Caco-2 (cell line): ENCODE data around the gene KIAA0753. TPM values are rescaled to one million over a fixed set of nuclear protein-coding genes. Genes with fewer than 3 reads are reported as not detected.
"Not testable (repeated sequence)": the region's sequence is repeated elsewhere in the genome, so short reads cannot be mapped to it uniquely, and the experiment has no call there.

Experiments
- BruUV-seq: library from RNA; stranded (reverse); fragments of 400-500 nt; replicated peaks from 2 replicates; lab custom pipeline; 2021; lab: Mats Ljungman, UMichigan
- CTCF ChIA-PET: fragments of 300-600 bp; sonication (Branson Sonifier 250); formaldehyde crosslinking; loops from one replicate; lab custom pipeline; 2022; ENCODE audit warnings: antibody characterized with exemption; lab: Charles Lee
- POLR2A ChIA-PET: fragments of 300-600 bp; sonication (Branson Sonifier 250); formaldehyde crosslinking; loops from one replicate; lab custom pipeline; 2022; ENCODE audit warnings: antibody characterized with exemption; lab: Charles Lee
- DNase-seq, 2 experiments: peaks; one replicate each; pipeline versions ENCODE4 v3.0.0 to v3.0.0-alpha.2; 2020 to 2022
- H3K27me3 ChIP-seq: replicated peaks from 2 replicates; pipeline ENCODE4 v1.6.0; 2011; ENCODE audit warnings: low read length; ENCODE audit not compliant: control insufficient read depth, insufficient read depth
- H3K36me3 ChIP-seq: 2 replicates; pipeline ENCODE4 v1.5.1; 2011; ENCODE audit warnings: low read length; ENCODE audit not compliant: control insufficient read depth, insufficient read depth
- H3K4me1 ChIP-seq: fragments of 250-450 bp; sonication (Bioruptor Pico); 2 replicates; pipeline ENCODE4 v1.5.1; 2020; ENCODE audit warnings: mild to moderate bottlenecking
- H3K4me3 ChIP-seq: 2 replicates; pipeline ENCODE4 v1.5.1; 2011; ENCODE audit warnings: low read depth, mild to moderate bottlenecking, control low read depth, low read length
- H3K9me3 ChIP-seq: fragments of 250-450 bp; sonication (Bioruptor Pico); 2 replicates; pipeline ENCODE4 v1.5.1; 2020; ENCODE audit warnings: mild to moderate bottlenecking, moderate library complexity
- H3K27ac Mint-ChIP-seq: one replicate; pipeline ENCODE4 v1.8.0; 2022; ENCODE audit warnings: mixed read lengths; ENCODE audit not compliant: unreplicated experiment
- H3K27me3 Mint-ChIP-seq: one replicate; pipeline ENCODE4 v1.8.0; 2022; ENCODE audit warnings: mixed read lengths; ENCODE audit not compliant: insufficient read depth, unreplicated experiment
- H3K36me3 Mint-ChIP-seq: one replicate; pipeline ENCODE4 v1.8.0; 2022; ENCODE audit warnings: mild to moderate bottlenecking, mixed read lengths; ENCODE audit not compliant: insufficient read depth, unreplicated experiment
- H3K4me1 Mint-ChIP-seq: one replicate; pipeline ENCODE4 v1.8.0; 2022; ENCODE audit warnings: low read depth, mixed read lengths; ENCODE audit not compliant: unreplicated experiment
- H3K4me3 Mint-ChIP-seq: one replicate; pipeline ENCODE4 v1.8.0; 2022; ENCODE audit warnings: mild to moderate bottlenecking, moderate library complexity, mixed read lengths; ENCODE audit not compliant: unreplicated experiment
- H3K9me3 Mint-ChIP-seq: one replicate; pipeline ENCODE4 v1.8.0; 2022; ENCODE audit warnings: mixed read lengths; ENCODE audit not compliant: unreplicated experiment
- intact Hi-C: fragments of 100-400 bp; cut with micrococcal nuclease; formaldehyde crosslinking; loops from one replicate; pipeline ENCODE4 v1.10.0; 2022; ENCODE audit not compliant: unreplicated experiment
- total RNA-seq: library from RNA; stranded (reverse); gene quantifications from 2 replicates; pipeline ENCODE4 v1.2.3, GENCODE V29; 2022
- TF ChIP-seq, protein P1 (sequence below), 2 experiments: fragments of 200-600 bp in 1 of 2; IDR thresholded peaks; 1 replicate in 1 of 2; 2 replicates in 1 of 2; pipeline versions ENCODE4 v1.5.1 to v1.8.0; 2011 to 2022; ENCODE audit warnings: antibody characterized with exemption in 1 of 2, control low read depth in 1 of 2, inconsistent platforms in 1 of 2, low read depth in 1 of 2, low read length in 1 of 2, mild to moderate bottlenecking in 1 of 2, moderate library complexity in 1 of 2; ENCODE audit not compliant: insufficient read depth in 1 of 2, severe bottlenecking in 1 of 2, unreplicated experiment in 1 of 2

The KIAA0753 gene
- total RNA-seq, 1 experiment from 2014 or later: 7.7 TPM

DNA sequence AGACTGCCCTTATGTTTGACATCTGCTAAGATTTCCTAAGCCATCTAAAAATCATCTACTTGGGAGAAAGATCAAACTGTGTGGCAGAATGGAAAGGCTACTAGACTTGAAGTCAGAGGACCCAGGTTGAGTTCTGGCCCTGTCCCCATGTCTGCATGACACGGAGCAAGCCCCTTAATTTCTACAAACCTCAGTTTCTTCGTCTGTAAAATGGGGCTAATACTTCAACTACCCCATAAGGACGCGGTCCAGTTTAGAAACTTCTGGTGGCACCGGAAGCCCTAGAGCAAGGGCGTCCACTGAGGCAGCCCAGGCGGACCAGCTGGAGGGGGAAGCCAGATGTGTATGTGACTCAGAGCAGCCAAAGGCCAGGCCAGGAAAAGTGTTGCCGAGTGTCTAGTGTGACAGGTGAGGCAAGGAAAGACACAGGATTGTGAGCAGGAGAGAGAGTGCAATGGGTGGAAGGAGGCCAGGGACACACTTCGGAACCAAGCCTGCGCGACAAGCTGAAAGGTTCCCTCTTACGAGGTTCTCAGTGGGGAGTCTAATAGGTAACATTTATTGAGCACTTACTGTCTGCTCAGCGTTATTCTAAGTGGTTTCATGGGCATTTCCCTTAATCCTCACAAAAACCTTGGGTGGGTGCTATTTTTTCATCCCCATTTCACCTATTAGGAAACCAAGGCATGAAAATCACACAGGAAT is 66.4 kb downstream of the KIAA0753 start:
- no peaks in the 10 kb centered on the region for H3K9me3 Mint-ChIP-seq
- CTCF ChIA-PET: no interaction called here
- no peak overlapping the region for H3K4me3 ChIP-seq
- BruUV-seq: no TSS peak
- H3K4me1 Mint-ChIP-seq: no peaks in the 10 kb centered on the region
- POLR2A ChIA-PET: no interaction called here
- no peak for DNase-seq
- H3K4me3 Mint-ChIP-seq: no peak overlapping the region
- H3K27me3 ChIP-seq: no peaks in the 10 kb centered on the region
- no peaks in the 10 kb centered on the region for H3K4me1 ChIP-seq
- H3K27ac Mint-ChIP-seq: no peak overlapping the region
- no peaks in the 10 kb centered on the region for H3K36me3 Mint-ChIP-seq
- H3K27me3 Mint-ChIP-seq: no peaks in the 10 kb centered on the region
- TF ChIP-seq, protein P1, sequence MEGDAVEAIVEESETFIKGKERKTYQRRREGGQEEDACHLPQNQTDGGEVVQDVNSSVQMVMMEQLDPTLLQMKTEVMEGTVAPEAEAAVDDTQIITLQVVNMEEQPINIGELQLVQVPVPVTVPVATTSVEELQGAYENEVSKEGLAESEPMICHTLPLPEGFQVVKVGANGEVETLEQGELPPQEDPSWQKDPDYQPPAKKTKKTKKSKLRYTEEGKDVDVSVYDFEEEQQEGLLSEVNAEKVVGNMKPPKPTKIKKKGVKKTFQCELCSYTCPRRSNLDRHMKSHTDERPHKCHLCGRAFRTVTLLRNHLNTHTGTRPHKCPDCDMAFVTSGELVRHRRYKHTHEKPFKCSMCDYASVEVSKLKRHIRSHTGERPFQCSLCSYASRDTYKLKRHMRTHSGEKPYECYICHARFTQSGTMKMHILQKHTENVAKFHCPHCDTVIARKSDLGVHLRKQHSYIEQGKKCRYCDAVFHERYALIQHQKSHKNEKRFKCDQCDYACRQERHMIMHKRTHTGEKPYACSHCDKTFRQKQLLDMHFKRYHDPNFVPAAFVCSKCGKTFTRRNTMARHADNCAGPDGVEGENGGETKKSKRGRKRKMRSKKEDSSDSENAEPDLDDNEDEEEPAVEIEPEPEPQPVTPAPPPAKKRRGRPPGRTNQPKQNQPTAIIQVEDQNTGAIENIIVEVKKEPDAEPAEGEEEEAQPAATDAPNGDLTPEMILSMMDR (IDR thresholded peaks at IDR 0.05; ENCODE audit: insufficient read depth in 1 of 2, low read depth in 1 of 2, low read length in 1 of 2, severe bottlenecking in 1 of 2, unreplicated experiment in 1 of 2): no peak
- intact Hi-C loops: no loop called here
- no peaks in the 10 kb centered on the region for H3K36me3 ChIP-seq
- H3K9me3 ChIP-seq: no peaks in the 10 kb centered on the region

GRCh38 chr17:6573495-6573894 is 67.0 kb downstream of the KIAA0753 start:
- H3K4me3 Mint-ChIP-seq, H3K4me1 ChIP-seq, intact Hi-C loops, H3K27me3 ChIP-seq, H3K4me1 Mint-ChIP-seq, H3K9me3 Mint-ChIP-seq, BruUV-seq, DNase-seq, POLR2A ChIA-PET, CTCF ChIA-PET, H3K9me3 ChIP-seq, H3K36me3 Mint-ChIP-seq, H3K4me3 ChIP-seq, H3K27me3 Mint-ChIP-seq, H3K36me3 ChIP-seq, H3K27ac Mint-ChIP-seq: not testable (repeated sequence)

DNA sequence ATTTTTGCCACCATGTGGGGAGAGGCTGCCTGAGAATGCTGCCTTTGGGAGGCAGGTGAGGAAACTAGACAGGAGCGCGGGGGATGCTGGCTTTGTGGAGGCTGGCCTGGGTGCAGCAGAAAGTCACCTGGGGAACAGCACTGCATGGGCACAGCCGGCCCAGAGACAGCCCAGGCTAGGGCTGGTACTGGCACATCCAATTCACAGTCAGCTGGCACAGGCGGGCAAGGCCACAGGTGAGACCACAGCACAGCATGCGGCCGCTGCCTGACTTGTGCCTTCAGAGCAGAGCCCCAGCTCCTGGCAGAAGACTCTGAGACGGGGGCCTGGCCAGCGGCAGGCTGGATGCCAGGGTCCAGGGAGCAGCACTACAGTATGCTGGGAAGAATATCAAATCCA is 67.5 kb downstream of the KIAA0753 start:
- intact Hi-C loops: no loop called here
- no TSS peak for BruUV-seq
- H3K4me1 ChIP-seq: no peaks in the 10 kb centered on the region
- Mint-ChIP-seq H3K4me1 (no peaks in the 10 kb centered on the region), H3K27ac (no peak overlapping the region), H3K4me3 (no peak overlapping the region), H3K27me3 (no peaks in the 10 kb centered on the region), H3K36me3 (no peaks in the 10 kb centered on the region), H3K9me3 (no peaks in the 10 kb centered on the region)
- CTCF ChIA-PET: no interaction called here
- H3K4me3 ChIP-seq: no peak overlapping the region
- DNase-seq: no peak
- POLR2A ChIA-PET: no interaction called here
- H3K9me3 ChIP-seq: no peaks in the 10 kb centered on the region
- TF ChIP-seq, protein P1 (IDR thresholded peaks at IDR 0.05; ENCODE audit: insufficient read depth in 1 of 2, low read depth in 1 of 2, low read length in 1 of 2, severe bottlenecking in 1 of 2, unreplicated experiment in 1 of 2): no peak
- no peaks in the 10 kb centered on the region for H3K36me3 ChIP-seq
- no peaks in the 10 kb centered on the region for H3K27me3 ChIP-seq
